CD4-positive, alpha-beta T cell treated with Interleukin-15 for 4 hours (primary cell): ENCODE results near the gene ADCY3.

ENCODE experiments used
- DNase-seq: peaks from one replicate; pipeline ENCODE4 v3.0.0-alpha.2; 2020; ENCODE audit warnings: low spot score

Gene ADCY3

GRCh38 chr2:24920098-24920808 is at the start of gene ADCY3:
Gene ADCY3, minus strand, starts transcription at chr2:24920237. Its CDS starts 1,250 bp downstream, at chr2:24918987.
- peak; percentile 44 for DNase-seq

DNA sequence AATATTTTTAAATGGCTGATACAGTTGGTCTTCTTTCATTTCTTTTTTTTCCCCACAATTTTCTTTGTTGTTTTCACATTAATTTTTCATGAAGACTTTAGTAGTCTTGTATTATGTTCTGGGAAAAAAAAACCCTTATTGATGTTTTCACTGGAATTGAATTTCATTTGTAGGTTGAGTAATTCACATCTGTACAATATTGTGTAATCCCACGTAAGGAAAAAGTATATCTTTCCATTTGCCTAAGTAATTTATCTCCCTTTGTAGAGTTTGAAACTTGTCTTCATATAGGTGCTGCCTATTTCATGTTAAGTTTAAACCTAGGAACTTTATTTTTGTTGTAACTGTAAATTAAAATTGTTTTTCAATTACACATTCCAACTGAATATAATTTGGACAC is 49.7 kb upstream of the ADCY3 start:
- DNase-seq, result no peak

- no peak for DNase-seq
These were observed 41.9 kb upstream of the ADCY3 start for GRCh38 chr2:24961903-24962302.

GRCh38 chr2:24959761-24960160 is 39.7 kb upstream of the ADCY3 start:
- DNase-seq, result no peak

GRCh38 chr2:24958411-24958935 is 38.4 kb upstream of the ADCY3 start:
- no peak for DNase-seq

GRCh38 chr2:24957976-24958375 is 37.9 kb upstream of the ADCY3 start:
- DNase-seq, result no peak

- DNase-seq, result no peak
These were observed 37.2 kb upstream of the ADCY3 start for GRCh38 chr2:24957221-24957620.

DNA sequence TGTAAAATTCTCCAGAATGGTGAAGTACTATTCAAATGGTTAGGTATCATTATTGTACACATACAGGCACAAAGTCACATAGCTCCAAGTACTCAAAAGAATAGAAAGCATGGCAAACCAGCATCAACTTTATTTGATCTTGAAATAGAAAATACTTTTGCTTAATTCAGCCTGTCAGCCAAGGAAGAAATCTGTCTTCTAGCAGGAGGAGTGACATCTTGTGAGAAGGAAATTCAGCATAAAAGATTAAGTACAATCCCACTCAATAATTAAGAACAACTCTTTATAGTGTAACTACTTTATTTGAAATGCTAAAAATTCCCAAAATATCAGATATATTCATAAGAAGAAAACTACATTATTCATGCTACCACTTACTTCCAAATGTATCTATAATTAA is 35.9 kb upstream of the ADCY3 start:
- no peak for DNase-seq

- no peak for DNase-seq
These were observed 35.2 kb upstream of the ADCY3 start for GRCh38 chr2:24955232-24955631.

GRCh38 chr2:24950102-24950501 is 30.1 kb upstream of the ADCY3 start:
- DNase-seq, result no peak

DNA sequence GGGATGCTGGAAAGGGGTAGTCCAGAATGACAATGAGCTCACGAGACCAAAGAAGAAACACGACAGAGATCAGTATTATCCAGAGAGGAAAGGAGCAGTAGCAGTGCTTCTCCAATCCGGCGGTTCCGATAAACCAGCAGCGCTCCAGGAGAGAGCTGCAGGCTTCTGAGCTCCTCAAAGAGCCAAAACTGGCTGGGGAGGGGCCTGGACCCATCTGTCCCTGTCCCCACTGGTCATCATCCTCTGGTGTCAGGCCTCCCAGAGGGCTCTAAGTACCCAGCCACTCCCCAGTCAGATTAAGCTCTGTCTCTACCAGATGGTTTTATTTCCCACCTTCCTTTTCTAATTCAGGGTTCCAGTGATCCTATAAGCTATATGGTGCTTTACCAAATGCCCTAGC is 28.5 kb upstream of the ADCY3 start:
- no peak for DNase-seq

DNA sequence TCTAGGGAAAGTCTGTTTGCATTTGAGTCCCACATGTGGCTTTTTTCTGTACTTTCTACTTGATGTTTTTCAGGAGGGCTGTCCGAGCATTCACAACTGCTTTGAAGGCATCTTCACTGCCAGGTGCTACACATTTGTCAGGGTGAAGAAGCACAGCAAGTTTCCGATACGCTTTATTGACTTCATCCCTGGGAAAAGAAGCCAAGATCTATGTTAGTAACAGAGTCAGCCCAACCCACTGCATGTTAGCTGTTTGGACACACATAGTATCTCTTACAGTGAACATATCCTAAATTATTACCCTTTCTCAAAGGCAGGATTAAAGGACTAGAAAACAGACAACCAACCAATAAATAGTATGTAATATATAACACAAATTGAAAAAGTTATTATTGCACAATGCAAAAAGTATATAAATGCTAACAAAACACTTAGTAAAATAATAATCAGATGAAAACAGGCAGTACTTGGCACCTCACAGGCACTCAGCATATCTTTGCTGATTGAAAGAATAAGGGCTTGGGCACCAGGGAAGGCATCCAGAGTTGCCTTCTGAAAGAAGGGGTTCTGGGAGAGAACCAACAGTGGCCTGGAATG is 27.6 kb upstream of the ADCY3 start:
- no peak for DNase-seq

GRCh38 chr2:24945907-24946306 is 25.9 kb upstream of the ADCY3 start:
- no peak for DNase-seq

DNA sequence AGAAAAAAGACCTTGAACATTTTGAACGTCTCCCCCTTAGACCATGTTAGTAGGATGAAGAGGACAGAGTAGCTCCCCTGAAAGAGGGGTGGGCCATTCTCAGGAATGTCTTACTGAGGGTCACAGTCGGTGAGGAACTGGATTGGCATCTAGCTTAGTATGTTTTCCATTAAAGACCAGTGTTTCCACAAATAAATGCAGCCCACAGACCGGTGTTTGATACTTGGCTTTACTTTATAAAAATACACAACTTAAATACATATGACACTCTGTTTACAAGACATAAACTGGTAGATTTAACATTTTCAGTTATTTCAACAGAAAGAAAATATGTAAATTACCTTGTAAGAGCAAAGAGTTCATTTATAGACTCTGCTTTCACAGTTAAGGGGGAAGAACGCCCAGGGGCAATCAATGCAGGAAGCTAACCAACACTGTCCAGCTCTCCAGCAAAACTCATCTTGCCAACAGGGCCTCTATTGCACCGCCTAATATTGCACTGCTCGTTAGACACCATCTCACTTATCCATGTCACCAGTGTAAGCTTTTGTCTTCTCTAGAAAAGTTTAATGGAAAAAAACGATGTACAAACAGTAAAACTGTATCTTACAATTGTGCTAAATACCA is 23.5 kb upstream of the ADCY3 start:
- DNase-seq, result no peak

DNA sequence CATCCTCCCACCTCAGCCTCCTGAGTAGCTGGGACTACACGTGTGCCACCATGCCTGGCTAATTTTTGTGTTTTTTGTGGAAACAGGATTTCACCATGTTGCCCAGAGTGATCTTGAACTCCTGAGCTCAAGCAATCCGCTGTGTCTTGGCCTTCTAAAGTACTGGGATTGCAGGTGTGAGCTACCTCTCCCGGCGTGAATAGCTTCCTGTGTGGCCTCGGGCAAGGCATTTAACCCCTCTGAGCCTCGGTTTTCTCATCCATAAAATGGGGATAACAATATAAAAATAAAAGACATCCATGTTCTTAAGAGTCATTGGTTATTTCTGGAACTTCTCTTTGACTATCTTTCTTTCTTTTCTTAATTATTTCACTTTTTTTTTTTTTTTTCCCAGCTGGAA is 19.3 kb upstream of the ADCY3 start:
- no peak for DNase-seq

DNA sequence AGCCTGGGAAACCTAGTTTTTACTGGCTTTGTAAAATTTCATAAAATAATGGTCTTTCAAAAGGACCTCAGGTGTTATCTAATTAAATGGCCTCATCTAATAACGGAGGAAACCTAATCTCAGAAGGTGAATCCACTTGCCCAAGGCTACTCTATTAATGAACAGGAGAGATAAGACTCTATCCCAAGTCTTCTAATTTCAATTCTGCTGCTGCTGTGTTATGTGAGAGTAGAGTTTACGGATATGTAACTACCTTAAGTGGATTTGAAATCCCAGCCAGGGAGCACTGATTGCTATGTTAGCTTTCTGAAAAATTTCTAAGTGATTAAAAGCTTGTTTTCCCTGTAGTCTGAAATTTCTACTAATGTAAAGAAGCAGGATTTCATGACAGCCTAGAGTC is 17.2 kb upstream of the ADCY3 start:
- no peak for DNase-seq

DNA sequence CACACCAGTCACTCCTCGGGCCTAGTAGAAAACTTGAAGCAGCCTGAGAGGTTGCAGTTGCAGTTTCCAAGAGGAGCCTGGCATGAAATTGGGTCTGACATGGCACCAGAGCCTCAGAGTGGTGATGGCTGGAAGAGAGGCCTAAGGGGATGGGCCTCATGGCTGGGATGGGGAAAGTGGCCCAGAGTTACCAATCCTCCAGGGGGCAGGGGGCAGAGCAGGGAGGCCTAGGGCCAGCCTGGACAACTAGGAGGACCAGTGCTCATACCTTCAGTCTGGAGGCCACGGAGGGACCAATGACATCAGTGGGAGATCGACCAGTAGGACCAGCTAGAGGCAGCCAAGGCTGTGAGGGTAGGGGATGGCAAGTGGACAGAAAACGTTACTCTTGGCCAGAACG is 15.1 kb upstream of the ADCY3 start:
- DNase-seq, result no peak

GRCh38 chr2:24932715-24933114 is 12.7 kb upstream of the ADCY3 start:
- DNase-seq, result no peak

DNA sequence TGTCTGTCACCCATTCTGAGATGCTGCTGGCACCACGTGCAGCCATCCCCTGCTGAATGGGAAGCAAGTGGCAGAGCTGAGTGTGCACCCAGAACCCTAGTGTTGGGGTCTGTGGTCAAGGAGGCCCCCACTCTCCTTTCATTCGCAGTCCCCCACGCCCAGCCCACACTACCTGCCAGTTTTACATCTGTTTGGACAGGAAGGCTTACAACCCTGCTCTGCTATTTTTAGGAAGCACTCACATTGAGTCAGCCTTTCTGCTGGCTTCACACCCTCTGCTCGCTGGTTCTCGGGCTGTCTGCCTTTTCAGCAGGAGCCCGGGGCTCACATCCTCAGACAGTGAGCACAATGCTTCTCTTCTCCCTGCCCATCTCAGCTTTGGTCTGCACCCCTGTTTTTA is 10.7 kb upstream of the ADCY3 start:
- DNase-seq, result no peak

- no peak for DNase-seq
These were observed 9.2 kb upstream of the ADCY3 start for GRCh38 chr2:24929230-24929629.

GRCh38 chr2:24928036-24928435 is 8.0 kb upstream of the ADCY3 start:
- DNase-seq, result no peak

- DNase-seq, result peak; percentile 18
These were observed 6.7 kb upstream of the ADCY3 start for GRCh38 chr2:24926602-24927252.

- DNase-seq, result no peak
These were observed 6.2 kb upstream of the ADCY3 start for GRCh38 chr2:24926220-24926601.
